Colonic mucosa (tissue), 4 donors: ENCODE data around the gene ZBTB43. TPM values are rescaled to one million over a fixed set of nuclear protein-coding genes. Genes with fewer than 3 reads are reported as not detected.
A peak's percentile ranks its signal among the peaks of the same experiment; 100 is the strongest.

ENCODE experiments used
- DNase-seq: peaks from one replicate; pipeline ENCODE4 v3.0.0-alpha.2; 2020
- H3K27ac ChIP-seq: fragments of 200-600 bp; one replicate; pipeline ENCODE4 v1.8.0; 2021
- H3K27me3 ChIP-seq: fragments of 200-600 bp; one replicate; pipeline ENCODE4 v1.8.0; 2021
- H3K36me3 ChIP-seq: fragments of 200-600 bp; one replicate; pipeline ENCODE4 v1.8.0; 2021
- H3K4me1 ChIP-seq: fragments of 200-600 bp; one replicate; pipeline ENCODE4 v1.8.0; 2021; ENCODE audit warnings: mild to moderate bottlenecking
- H3K4me3 ChIP-seq: fragments of 200-600 bp; one replicate; pipeline ENCODE4 v1.8.0; 2021
- H3K9ac ChIP-seq, 2 donors: one replicate each; pipeline ENCODE4 v1.7.0; 2013; ENCODE audit warnings: control low read depth in 2 of 2, low read depth in 2 of 2, low read length in 2 of 2
- H3K9me3 ChIP-seq: fragments of 200-600 bp; one replicate; pipeline ENCODE4 v1.8.0; 2021
- intact Hi-C: fragments of 100-400 bp; cut with DNase I; formaldehyde crosslinking; loops from one replicate; pipeline ENCODE4 v1.14.1; 2022
- total RNA-seq, 2 donors: library from RNA; stranded (reverse); fragmentation: NEBNext Ultra II Directional in 1 of 2; extraction: Animal tissue kit (Norgen Biotek cat#: 25700) in 1 of 2; gene quantifications; one replicate each; pipeline ENCODE4 v1.2.1, GENCODE V29; 2021
- TF ChIP-seq, protein P1 (sequence below): fragments of 200-600 bp; IDR thresholded peaks from one replicate; pipeline ENCODE4 v1.8.0; 2022; ENCODE audit warnings: antibody characterized with exemption, mild to moderate bottlenecking
- donor health status: healthy.
- donor health status: DM: no; HTN: no; CAD: no.
- donor health status: DM: no; HTN: no; CAD: no.

Gene ZBTB43
- total RNA-seq, 2 donors from 2014 or later, result 16.3 to 18.5 TPM

DNA sequence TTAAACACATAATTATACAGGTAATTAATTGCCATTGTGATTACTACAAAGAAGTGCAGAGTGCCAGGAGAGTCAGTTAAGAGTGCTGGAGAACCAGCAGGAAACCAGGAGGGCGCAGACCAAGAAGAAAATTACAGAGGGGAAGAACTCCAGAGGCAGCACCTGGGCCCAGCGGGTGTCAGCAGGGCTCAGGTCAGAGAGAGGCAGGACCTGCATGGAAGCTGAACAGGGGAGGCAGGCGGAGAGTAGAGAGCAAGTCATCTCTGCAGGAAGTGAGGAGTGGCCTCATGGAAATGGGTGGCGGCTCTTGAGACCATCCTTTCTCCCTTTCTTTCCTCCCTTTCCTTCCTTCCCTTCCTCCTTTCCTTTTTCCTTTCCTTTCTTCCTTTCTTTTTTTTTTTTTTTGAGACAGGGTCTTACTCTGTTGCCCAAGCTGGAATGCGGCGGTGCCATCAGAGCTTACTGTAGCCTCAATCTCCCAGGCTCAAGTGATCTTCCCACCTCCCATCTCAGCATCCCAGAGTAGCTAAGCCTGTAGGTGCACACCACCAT lies 51.6 kb downstream of the ZBTB43 start:
- Histone ChIP-seq H3K4me3 (no peak overlapping the region), H3K27me3 (no peaks in the 10 kb centered on the region), H3K27ac (no peak overlapping the region), H3K4me1 (no peaks in the 10 kb centered on the region), H3K9me3 (no peaks in the 10 kb centered on the region), H3K36me3 (no peaks in the 10 kb centered on the region), H3K9ac (no peak overlapping the region)
- no peak for DNase-seq
- TF ChIP-seq, protein P1, sequence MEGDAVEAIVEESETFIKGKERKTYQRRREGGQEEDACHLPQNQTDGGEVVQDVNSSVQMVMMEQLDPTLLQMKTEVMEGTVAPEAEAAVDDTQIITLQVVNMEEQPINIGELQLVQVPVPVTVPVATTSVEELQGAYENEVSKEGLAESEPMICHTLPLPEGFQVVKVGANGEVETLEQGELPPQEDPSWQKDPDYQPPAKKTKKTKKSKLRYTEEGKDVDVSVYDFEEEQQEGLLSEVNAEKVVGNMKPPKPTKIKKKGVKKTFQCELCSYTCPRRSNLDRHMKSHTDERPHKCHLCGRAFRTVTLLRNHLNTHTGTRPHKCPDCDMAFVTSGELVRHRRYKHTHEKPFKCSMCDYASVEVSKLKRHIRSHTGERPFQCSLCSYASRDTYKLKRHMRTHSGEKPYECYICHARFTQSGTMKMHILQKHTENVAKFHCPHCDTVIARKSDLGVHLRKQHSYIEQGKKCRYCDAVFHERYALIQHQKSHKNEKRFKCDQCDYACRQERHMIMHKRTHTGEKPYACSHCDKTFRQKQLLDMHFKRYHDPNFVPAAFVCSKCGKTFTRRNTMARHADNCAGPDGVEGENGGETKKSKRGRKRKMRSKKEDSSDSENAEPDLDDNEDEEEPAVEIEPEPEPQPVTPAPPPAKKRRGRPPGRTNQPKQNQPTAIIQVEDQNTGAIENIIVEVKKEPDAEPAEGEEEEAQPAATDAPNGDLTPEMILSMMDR, result no peak
- intact Hi-C loops, result no loop called here

DNA sequence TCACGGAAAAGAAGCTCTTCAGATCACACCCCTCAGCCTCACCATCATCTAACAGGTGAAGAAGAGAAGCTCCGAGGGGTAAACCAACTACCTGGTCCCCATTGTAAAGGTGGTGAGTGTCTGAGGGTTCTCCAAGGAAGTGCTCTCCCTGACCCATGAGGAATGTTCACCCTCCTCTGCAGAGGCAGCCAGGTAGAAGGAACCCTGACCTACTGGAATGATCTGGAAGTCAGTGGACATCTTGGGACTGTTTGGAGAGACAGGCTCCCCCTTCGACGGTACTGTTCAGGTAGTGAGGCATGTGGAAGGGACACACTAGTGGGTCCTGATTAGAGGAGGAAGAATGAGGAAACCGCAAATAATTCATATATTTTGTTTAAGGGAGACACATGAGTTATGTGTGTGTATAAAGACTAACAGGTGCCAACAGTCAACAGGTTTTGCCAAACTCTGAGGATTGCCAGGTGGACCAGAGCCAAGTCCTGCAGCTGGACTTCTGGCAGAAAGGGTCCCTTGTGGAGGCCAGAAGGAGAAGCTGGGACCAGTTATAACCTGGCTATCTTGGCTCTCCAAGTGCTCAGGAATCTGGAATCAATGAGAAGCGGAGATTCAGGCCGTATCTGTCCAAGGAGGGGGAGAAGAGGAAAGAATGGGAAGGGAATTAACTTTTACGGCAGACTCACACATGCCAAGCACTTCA lies 52.6 kb downstream of the ZBTB43 start:
- no peak for DNase-seq
- intact Hi-C loops, result no loop called here
- Histone ChIP-seq H3K9ac (no peak overlapping the region), H3K4me3 (no peak overlapping the region), H3K27me3 (no peaks in the 10 kb centered on the region), H3K36me3 (no peaks in the 10 kb centered on the region), H3K9me3 (no peaks in the 10 kb centered on the region), H3K27ac (no peak overlapping the region), H3K4me1 (peaks cover 8% of the 10 kb centered on the region)
- TF ChIP-seq, protein P1, result no peak

DNA sequence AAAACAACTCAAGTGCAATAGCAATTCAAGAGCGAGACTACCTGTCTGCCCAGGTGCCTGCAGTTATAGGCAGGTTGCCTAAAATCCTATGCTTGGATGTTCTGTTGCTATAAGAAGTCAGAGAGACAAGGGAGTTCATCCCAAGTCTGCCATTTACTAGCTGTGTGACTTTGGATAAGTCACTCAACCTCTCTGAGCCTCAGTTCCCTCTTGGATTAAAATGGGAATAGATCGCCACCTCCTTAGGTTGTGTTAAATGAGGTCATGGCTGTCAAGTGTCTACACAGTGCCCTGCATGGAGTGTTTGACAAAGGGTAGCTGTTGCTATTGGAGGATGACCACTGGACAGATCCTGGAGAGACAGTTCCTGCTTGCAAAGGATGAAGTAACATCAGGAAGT lies 54.3 kb downstream of the ZBTB43 start:
- peaks cover 16% of the 10 kb centered on the region for H3K4me1 ChIP-seq
- no peak for DNase-seq
- H3K9me3 ChIP-seq, result no peaks in the 10 kb centered on the region
- no peak overlapping the region for H3K9ac ChIP-seq
- no peak overlapping the region for H3K27ac ChIP-seq
- TF ChIP-seq, protein P1, result no peak
- H3K27me3 ChIP-seq, result no peaks in the 10 kb centered on the region
- H3K4me3 ChIP-seq, result no peak overlapping the region
- peaks cover 6% of the 10 kb centered on the region for H3K36me3 ChIP-seq
- intact Hi-C loops, result no loop called here

DNA sequence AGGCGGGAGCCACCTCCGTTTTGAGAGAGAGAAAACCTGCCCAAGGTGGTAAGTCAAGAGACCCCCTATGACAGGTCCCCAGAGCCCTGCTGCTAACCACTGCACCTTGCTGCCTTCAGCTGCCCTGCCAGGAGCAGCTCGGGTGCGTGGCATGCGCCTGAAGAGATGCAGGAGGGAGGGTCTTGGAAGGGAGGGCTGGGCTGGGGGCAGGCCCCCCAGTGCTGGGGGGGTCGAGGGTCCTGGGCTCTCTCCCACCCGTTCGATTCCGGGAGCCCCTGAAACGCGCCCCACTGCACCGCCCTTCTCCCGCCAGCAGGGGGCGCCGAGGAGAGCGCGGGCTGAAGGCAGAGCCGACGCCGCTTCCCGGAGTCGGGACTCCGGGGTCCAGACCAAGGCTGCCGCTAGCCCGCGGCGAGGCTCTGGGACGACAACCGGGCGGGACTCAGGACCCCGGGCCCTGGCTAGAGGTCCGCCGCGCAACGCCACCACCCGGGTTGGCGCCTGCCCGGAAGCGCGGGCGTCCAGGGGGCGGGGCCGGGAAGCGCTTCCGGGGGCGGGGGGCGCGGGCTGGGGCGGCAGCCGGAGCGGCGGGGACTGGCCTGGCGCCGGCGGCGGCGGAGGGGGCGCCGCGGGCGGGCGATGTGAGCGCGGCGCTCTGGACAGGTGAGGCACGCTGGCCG lies 55.4 kb downstream of the ZBTB43 start, which contains the start of gene ZBTB34:
Gene ZBTB34 (plus strand): TSS at position 563 of the 680 bp plus-strand sequence. CDS start 18,761 bp downstream, outside the sequence.
- DNase-seq, result peak; percentile 75
- Histone ChIP-seq H3K9me3 (no peaks in the 10 kb centered on the region), H3K4me1 (peaks cover 16% of the 10 kb centered on the region), H3K36me3 (peaks cover 10% of the 10 kb centered on the region), H3K27ac (peak within 1 kb of the TSS; percentile 91), H3K27me3 (no peaks in the 10 kb centered on the region), H3K9ac (peak within 1 kb of the TSS; percentile 83 to 90), H3K4me3 (peak within 1 kb of the TSS; percentile 90)
- intact Hi-C loops, result loop anchor here (10.0 kb wide), 1 partner anchor 335 kb away; no protein-coding TSS in a partner anchor
- TF ChIP-seq, protein P1, result peak; percentile 100

DNA sequence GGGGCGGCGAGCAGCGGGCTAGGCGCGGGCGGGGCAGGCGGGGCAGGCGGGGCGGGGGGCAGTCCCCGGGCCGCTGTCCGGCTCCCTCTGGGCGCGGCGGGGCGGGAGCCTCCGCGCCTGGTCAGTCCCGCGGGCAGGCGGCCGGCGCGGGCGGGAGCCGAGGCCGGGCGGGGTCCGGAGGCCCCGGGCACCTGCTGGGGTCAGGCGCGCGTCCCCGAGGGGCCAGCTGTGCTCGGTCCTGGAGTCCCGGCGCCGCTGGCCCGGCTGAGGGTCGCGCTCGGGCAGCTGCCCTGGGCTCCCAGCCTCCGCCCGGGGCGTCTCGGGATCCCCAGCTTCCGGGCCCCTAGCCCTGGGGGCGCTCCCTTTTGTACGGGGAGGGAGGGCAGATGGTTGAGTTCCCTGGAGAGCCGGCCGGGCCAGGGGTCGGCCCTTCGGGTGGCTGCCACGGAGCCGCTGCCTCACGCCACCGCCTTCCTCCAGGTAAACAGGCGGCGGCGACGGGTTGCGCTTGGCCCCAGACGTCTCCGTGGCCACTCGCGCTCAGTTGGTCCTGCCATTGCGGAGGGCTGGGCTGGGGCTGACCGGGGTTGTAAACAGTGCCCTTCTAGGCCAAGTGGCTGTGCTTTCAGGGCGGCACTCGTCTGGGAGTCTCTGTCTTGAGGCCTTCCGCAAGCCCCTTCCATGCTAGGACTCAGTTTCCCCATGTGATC lies 56.1 kb downstream of the ZBTB43 start:
- TF ChIP-seq, protein P1, result no peak
- no peaks in the 10 kb centered on the region for H3K9me3 ChIP-seq
- H3K27me3 ChIP-seq, result no peaks in the 10 kb centered on the region
- intact Hi-C loops, result loop anchor here (10.0 kb wide), 1 partner anchor 334 kb away; no protein-coding TSS in a partner anchor
- H3K4me3 ChIP-seq, result peak overlapping the region; percentile 90
- peak overlapping the region; percentile 73 to 83 for H3K9ac ChIP-seq
- H3K27ac ChIP-seq, result peak overlapping the region; percentile 91
- H3K4me1 ChIP-seq, result peaks cover 16% of the 10 kb centered on the region
- H3K36me3 ChIP-seq, result peaks cover 10% of the 10 kb centered on the region
- peak; percentile 51 for DNase-seq
